Loucy (cell line): ENCODE measurements around the gene NFRKB.

Source experiments
- H2AFZ ChIP-seq: fragments of 200-600 bp; sonication (generic); 2 replicates; pipeline ENCODE4 v1.6.0; 2016; ENCODE audit warnings: antibody characterized with exemption, mild to moderate bottlenecking, low read length, moderate library complexity
- H3F3A ChIP-seq: fragments of 200-600 bp; 2 replicates; pipeline ENCODE4 v1.6.0; 2016; ENCODE audit warnings: antibody characterized with exemption, low read depth, mild to moderate bottlenecking
- H3K27me3 ChIP-seq: fragments of 200-600 bp; sonication (generic); 2 replicates; pipeline ENCODE4 v1.6.1; 2014; ENCODE audit warnings: low read length, mild to moderate bottlenecking; ENCODE audit not compliant: insufficient read depth, poor library complexity, severe bottlenecking
- H3K36me3 ChIP-seq: fragments of 200-600 bp; sonication (generic); 2 replicates; pipeline ENCODE4 v1.6.1; 2016; ENCODE audit warnings: low read length; ENCODE audit not compliant: insufficient read depth
- H3K4me1 ChIP-seq: fragments of 200-600 bp; sonication (generic); 2 replicates; pipeline ENCODE4 v1.5.1; 2014; ENCODE audit warnings: low read length, mild to moderate bottlenecking; ENCODE audit not compliant: insufficient read depth, poor library complexity, severe bottlenecking
- H3K4me2 ChIP-seq: fragments of 200-600 bp; sonication (generic); 2 replicates; pipeline ENCODE4 v1.6.0; 2014; ENCODE audit warnings: antibody characterized with exemption, low read length, low read depth, mild to moderate bottlenecking; ENCODE audit not compliant: poor library complexity, severe bottlenecking
- H3K4me3 ChIP-seq: fragments of 200-600 bp; sonication (generic); 2 replicates; pipeline ENCODE4 v1.5.1; 2014; ENCODE audit warnings: low read length, mild to moderate bottlenecking, mixed read lengths; ENCODE audit not compliant: poor library complexity, severe bottlenecking
- H3K79me2 ChIP-seq: fragments of 200-600 bp; sonication (generic); 2 replicates; pipeline ENCODE4 v1.6.1; 2014; ENCODE audit warnings: low read length; ENCODE audit not compliant: insufficient read depth
- H3K9ac ChIP-seq: fragments of 200-600 bp; sonication (generic); 2 replicates; pipeline ENCODE4 v1.6.0; 2014; ENCODE audit warnings: mild to moderate bottlenecking, low read depth, low read length, moderate library complexity; ENCODE audit not compliant: poor library complexity, severe bottlenecking
- H3K9me2 ChIP-seq: fragments of 200-600 bp; sonication (generic); replicated peaks from 2 replicates; pipeline ENCODE4 v1.6.1; 2016; ENCODE audit warnings: low read depth, low read length, mixed read lengths
- H3K9me3 ChIP-seq: fragments of 200-600 bp; sonication (generic); 2 replicates; pipeline ENCODE4 v1.6.1; 2014; ENCODE audit warnings: mild to moderate bottlenecking, antibody characterized with exemption, low read length, low read depth; ENCODE audit not compliant: insufficient read depth
- H4K20me1 ChIP-seq: fragments of 200-600 bp; sonication (generic); 2 replicates; pipeline ENCODE4 v1.6.0; 2014; ENCODE audit warnings: antibody characterized with exemption, low read length, mild to moderate bottlenecking; ENCODE audit not compliant: insufficient read depth, poor library complexity, severe bottlenecking
- EZH2phosphoT487 ChIP-seq: fragments of 200-600 bp; IDR thresholded peaks from 2 replicates; pipeline ENCODE4 v1.6.1; 2018; ENCODE audit warnings: antibody characterized with exemption, mild to moderate bottlenecking, moderate library complexity, borderline replicate concordance
- TF ChIP-seq, protein P1 (sequence below): fragments of 200-600 bp; sonication (generic); conservative IDR thresholded peaks from 2 replicates; pipeline ENCODE4 v1.5.1; 2014; ENCODE audit warnings: mild to moderate bottlenecking, antibody characterized with exemption, low read length

NFRKB gene

DNA sequence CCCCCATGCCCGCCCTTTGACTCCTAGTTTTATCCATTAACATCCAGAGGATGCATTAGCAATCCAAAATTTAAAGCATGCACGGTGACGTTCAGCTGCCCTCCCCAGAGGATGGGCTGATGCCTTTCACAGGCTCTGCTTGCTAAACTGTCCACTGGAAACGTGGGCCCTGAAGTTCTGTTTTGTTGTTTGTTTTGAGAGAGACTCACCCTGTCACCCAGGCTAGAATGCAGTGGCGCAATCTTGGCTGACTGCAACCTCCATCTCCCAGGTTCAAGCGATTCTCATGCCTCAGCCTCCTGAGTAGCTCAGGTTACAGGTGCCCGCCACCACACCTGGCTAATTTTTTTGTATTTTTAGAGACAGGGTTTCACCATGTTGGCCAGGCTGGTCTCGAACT lies 39.3 kb downstream of the NFRKB start:
- no peak overlapping the region for H3K4me3 ChIP-seq
- TF ChIP-seq, protein P1, sequence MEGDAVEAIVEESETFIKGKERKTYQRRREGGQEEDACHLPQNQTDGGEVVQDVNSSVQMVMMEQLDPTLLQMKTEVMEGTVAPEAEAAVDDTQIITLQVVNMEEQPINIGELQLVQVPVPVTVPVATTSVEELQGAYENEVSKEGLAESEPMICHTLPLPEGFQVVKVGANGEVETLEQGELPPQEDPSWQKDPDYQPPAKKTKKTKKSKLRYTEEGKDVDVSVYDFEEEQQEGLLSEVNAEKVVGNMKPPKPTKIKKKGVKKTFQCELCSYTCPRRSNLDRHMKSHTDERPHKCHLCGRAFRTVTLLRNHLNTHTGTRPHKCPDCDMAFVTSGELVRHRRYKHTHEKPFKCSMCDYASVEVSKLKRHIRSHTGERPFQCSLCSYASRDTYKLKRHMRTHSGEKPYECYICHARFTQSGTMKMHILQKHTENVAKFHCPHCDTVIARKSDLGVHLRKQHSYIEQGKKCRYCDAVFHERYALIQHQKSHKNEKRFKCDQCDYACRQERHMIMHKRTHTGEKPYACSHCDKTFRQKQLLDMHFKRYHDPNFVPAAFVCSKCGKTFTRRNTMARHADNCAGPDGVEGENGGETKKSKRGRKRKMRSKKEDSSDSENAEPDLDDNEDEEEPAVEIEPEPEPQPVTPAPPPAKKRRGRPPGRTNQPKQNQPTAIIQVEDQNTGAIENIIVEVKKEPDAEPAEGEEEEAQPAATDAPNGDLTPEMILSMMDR: no peak
- no peak for TF ChIP-seq EZH2phosphoT487
- no peaks in the 10 kb centered on the region for H3K79me2 ChIP-seq
- no peaks in the 10 kb centered on the region for H4K20me1 ChIP-seq
- H3K27me3 ChIP-seq: no peaks in the 10 kb centered on the region
- no peaks in the 10 kb centered on the region for H3K36me3 ChIP-seq
- H3K9me2 ChIP-seq: no peaks in the 10 kb centered on the region
- no peak overlapping the region for H3K4me2 ChIP-seq
- no peaks in the 10 kb centered on the region for H3K9me3 ChIP-seq
- no peak overlapping the region for H3K9ac ChIP-seq
- peaks cover 13% of the 10 kb centered on the region for H3K4me1 ChIP-seq
- H2AFZ ChIP-seq: no peak overlapping the region
- H3F3A ChIP-seq: no peaks in the 10 kb centered on the region

DNA sequence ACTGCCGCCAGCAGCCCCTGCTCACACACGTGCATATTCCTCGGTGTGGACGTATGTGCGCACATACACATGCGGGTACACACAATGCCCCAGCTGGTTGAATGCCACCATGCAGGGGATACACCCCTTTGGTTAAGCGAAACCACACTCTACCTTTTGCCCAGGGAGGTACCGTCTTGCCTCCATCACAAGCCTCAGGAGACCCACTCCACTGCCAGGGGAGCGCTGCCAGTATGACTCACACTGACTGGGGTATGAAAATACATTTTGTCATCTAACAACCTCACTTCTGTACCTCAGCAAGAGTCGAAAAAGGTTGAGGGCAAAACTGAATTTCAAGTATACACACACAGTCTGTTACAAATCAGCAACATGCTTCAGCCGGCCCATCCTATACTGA lies 40.3 kb downstream of the NFRKB start:
- Histone ChIP-seq H3K4me1 (peaks cover 13% of the 10 kb centered on the region), H3F3A (no peaks in the 10 kb centered on the region), H3K79me2 (no peaks in the 10 kb centered on the region), H3K9me3 (no peaks in the 10 kb centered on the region), H4K20me1 (no peaks in the 10 kb centered on the region), H3K4me2 (no peak overlapping the region), H3K9me2 (no peaks in the 10 kb centered on the region), H2AFZ (no peak overlapping the region), H3K9ac (no peak overlapping the region), H3K36me3 (no peaks in the 10 kb centered on the region), H3K27me3 (no peaks in the 10 kb centered on the region), H3K4me3 (no peak overlapping the region)
- TF ChIP-seq EZH2phosphoT487: no peak
- TF ChIP-seq, protein P1: no peak

DNA sequence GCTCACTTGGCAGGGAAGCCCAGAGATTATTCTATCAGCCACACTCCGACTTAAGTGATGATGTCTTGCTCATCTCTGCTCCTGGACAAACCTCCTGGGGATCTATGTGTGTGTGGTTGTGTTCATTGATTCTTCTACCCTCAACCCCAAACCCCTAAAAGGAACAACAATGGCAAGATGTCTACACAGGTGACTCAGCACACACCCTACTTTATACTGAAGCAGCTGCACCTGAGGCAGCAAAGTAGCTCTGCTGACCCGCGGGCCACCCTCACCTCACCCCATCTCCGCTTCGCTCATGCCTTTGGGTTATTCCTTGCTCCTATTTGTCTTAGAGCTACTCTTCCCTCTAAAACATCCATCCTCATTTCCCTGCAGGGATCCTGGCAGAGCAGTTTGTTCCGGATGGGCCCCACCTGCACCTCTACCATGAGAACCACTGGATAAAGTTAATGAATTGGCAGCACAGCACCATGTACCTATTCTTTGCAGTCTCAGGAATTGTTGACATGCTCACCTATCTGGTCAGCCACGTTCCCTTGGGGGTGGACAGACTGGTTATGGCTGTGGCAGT lies 41.1 kb downstream of the NFRKB start:
- Histone ChIP-seq H3K9me2 (no peaks in the 10 kb centered on the region), H3F3A (no peaks in the 10 kb centered on the region), H3K9me3 (no peaks in the 10 kb centered on the region), H3K4me1 (peaks cover 13% of the 10 kb centered on the region), H4K20me1 (no peaks in the 10 kb centered on the region), H3K4me3 (no peak overlapping the region), H3K36me3 (no peaks in the 10 kb centered on the region), H2AFZ (no peak overlapping the region), H3K27me3 (no peaks in the 10 kb centered on the region), H3K9ac (no peak overlapping the region), H3K4me2 (no peak overlapping the region), H3K79me2 (no peaks in the 10 kb centered on the region)
- TF ChIP-seq, protein P1: no peak
- no peak for TF ChIP-seq EZH2phosphoT487
